Cerebellar nuclear complex (tissue), 1 donor: ENCODE data around the gene SLC38A10.

Source experiments
- DNase-seq, 2 experiments: peaks; one replicate each; lab custom pipeline; 2025; lab: John Stamatoyannopoulos, UW

The SLC38A10 gene

GRCh38 chr17:81241648-81242420 lies 53.3 kb downstream of the SLC38A10 start:
- DNase-seq = no peak

GRCh38 chr17:81241203-81241602 lies 53.9 kb downstream of the SLC38A10 start:
- DNase-seq = no peak

GRCh38 chr17:81240761-81241160 lies 54.3 kb downstream of the SLC38A10 start:
- DNase-seq = no peak

- no peak for DNase-seq
Observed at GRCh38 chr17:81239714-81240555, 55.2 kb downstream of the SLC38A10 start.

- peak; percentile 97 for DNase-seq
Observed at GRCh38 chr17:81238815-81239713, 56.0 kb downstream of the SLC38A10 start, which contains the start of the genes NDUFAF8 and TEPSIN. Gene NDUFAF8, plus strand, starts transcription at chr17:81239318. Its CDS starts 46 bp downstream, at chr17:81239364. Gene TEPSIN, minus strand, starts transcription at chr17:81239055. Its CDS starts 22 bp downstream, at chr17:81239033.

GRCh38 chr17:81238490-81238814 lies 56.7 kb downstream of the SLC38A10 start:
- DNase-seq = no peak

GRCh38 chr17:81237591-81238489 lies 57.3 kb downstream of the SLC38A10 start:
- DNase-seq = no peak

- no peak for DNase-seq
Observed at GRCh38 chr17:81236784-81237183, 58.3 kb downstream of the SLC38A10 start.

- no peak for DNase-seq
Observed at GRCh38 chr17:81235822-81236740, 59.0 kb downstream of the SLC38A10 start.

- no peak for DNase-seq
Observed at GRCh38 chr17:81234940-81235821, 59.9 kb downstream of the SLC38A10 start.

- no peak for DNase-seq
Observed at GRCh38 chr17:81234506-81234855, 60.6 kb downstream of the SLC38A10 start.

- DNase-seq = no peak
Observed at GRCh38 chr17:81233811-81234505, 61.1 kb downstream of the SLC38A10 start.

- no peak for DNase-seq
Observed at GRCh38 chr17:81233316-81233715, 61.8 kb downstream of the SLC38A10 start.

- DNase-seq = no peak
Observed at GRCh38 chr17:81232616-81233241, 62.4 kb downstream of the SLC38A10 start.

GRCh38 chr17:81231766-81232581 lies 63.1 kb downstream of the SLC38A10 start:
- no peak for DNase-seq

- DNase-seq = no peak
Observed at GRCh38 chr17:81231121-81231645, 63.9 kb downstream of the SLC38A10 start.
